ENCODE measurements around the gene NDUFA8.

The NDUFA8 gene

GRCh38 chr9:122102156-122102555, 57.4 kb downstream of the NDUFA8 start:
- no peak for DNase-seq (ENCODE audit: low read depth)
- TF ChIP-seq CTCF (conservative IDR thresholded peaks at IDR 0.05; ENCODE audit: low read length): no peak
- H3K4me3 ChIP-seq (ENCODE audit: low read length): no peak overlapping the region

- no peak overlapping the region for H3K4me3 ChIP-seq (ENCODE audit: low read length)
- no peak for TF ChIP-seq CTCF (conservative IDR thresholded peaks at IDR 0.05; ENCODE audit: low read length)
- no peak for DNase-seq (ENCODE audit: low read depth)
Measured at GRCh38 chr9:122100756-122101155, 58.8 kb downstream of the NDUFA8 start.

- DNase-seq (ENCODE audit: low read depth): peak; percentile 74
- H3K4me3 ChIP-seq (ENCODE audit: low read length): no peak overlapping the region
- TF ChIP-seq CTCF (conservative IDR thresholded peaks at IDR 0.05; ENCODE audit: low read length): peak; percentile 79
Measured at GRCh38 chr9:122099271-122099869, 60.2 kb downstream of the NDUFA8 start.

- H3K4me3 ChIP-seq (ENCODE audit: low read length): no peak overlapping the region
- DNase-seq (ENCODE audit: low read depth): peak; percentile 79
- TF ChIP-seq CTCF (conservative IDR thresholded peaks at IDR 0.05; ENCODE audit: low read length): no peak
Measured at GRCh38 chr9:122097679-122098315, 61.8 kb downstream of the NDUFA8 start.

GRCh38 chr9:122096620-122097415, 62.8 kb downstream of the NDUFA8 start:
- DNase-seq (ENCODE audit: low read depth): no peak
- no peak for TF ChIP-seq CTCF (conservative IDR thresholded peaks at IDR 0.05; ENCODE audit: low read length)
- H3K4me3 ChIP-seq (ENCODE audit: low read length): no peak overlapping the region

GRCh38 chr9:122095010-122095767, 64.4 kb downstream of the NDUFA8 start:
- peak; percentile 71 for TF ChIP-seq CTCF (conservative IDR thresholded peaks at IDR 0.05; ENCODE audit: low read length)
- peak; percentile 55 for DNase-seq (ENCODE audit: low read depth)
- no peak overlapping the region for H3K4me3 ChIP-seq (ENCODE audit: low read length)

All from AG10803 (cell line).